Astrocyte (in vitro differentiated cells and primary cell): ENCODE data around the gene CDCP1. TPM values are rescaled to one million over a fixed set of nuclear protein-coding genes. Genes with fewer than 3 reads are reported as not detected.

ENCODE experiments used
- DNase-seq: peaks from one replicate; pipeline ENCODE4 v3.0.0-alpha.2; 2010; ENCODE audit warnings: low read depth
- FAIRE-seq: peaks from 2 replicates; lab custom pipeline; 2011; peaks lifted over from hg19 to GRCh38; lab: Jason Lieb, UNC
- H2AFZ ChIP-seq: 2 replicates; pipeline ENCODE4 v1.6.0; 2012; ENCODE audit warnings: low read depth, low read length, inconsistent platforms
- H3K27ac ChIP-seq: 2 replicates; pipeline ENCODE4 v1.5.1; 2011; ENCODE audit warnings: low read depth, low read length, inconsistent platforms
- H3K27me3 ChIP-seq: 2 replicates; pipeline ENCODE4 v1.6.0; 2011; ENCODE audit warnings: low read length, inconsistent platforms; ENCODE audit not compliant: insufficient read depth
- H3K36me3 ChIP-seq: 2 replicates; pipeline ENCODE4 v1.5.1; 2011; ENCODE audit warnings: low read length, inconsistent platforms; ENCODE audit not compliant: insufficient read depth
- H3K4me1 ChIP-seq: 2 replicates; pipeline ENCODE4 v1.5.1; 2011; ENCODE audit warnings: low read length, inconsistent platforms; ENCODE audit not compliant: insufficient read depth
- H3K4me2 ChIP-seq: 2 replicates; pipeline ENCODE4 v1.6.0; 2012; ENCODE audit warnings: low read length, inconsistent platforms
- H3K4me3 ChIP-seq: 2 replicates; pipeline ENCODE4 v1.5.1; 2011; ENCODE audit warnings: low read depth, mild to moderate bottlenecking, low read length, inconsistent platforms; ENCODE audit not compliant: insufficient read depth
- H3K79me2 ChIP-seq: 2 replicates; pipeline ENCODE4 v1.6.0; 2012; ENCODE audit warnings: mild to moderate bottlenecking, low read length, inconsistent platforms; ENCODE audit not compliant: insufficient read depth
- H3K9ac ChIP-seq: 2 replicates; pipeline ENCODE4 v1.6.0; 2012; ENCODE audit warnings: mild to moderate bottlenecking, low read length, inconsistent platforms
- H3K9me3 ChIP-seq: 2 replicates; pipeline ENCODE4 v1.5.1; 2012; ENCODE audit warnings: low read depth, mild to moderate bottlenecking, low read length, inconsistent platforms; ENCODE audit not compliant: insufficient read depth
- H4K20me1 ChIP-seq: 2 replicates; pipeline ENCODE4 v1.6.0; 2012; ENCODE audit warnings: low read length, inconsistent platforms; ENCODE audit not compliant: insufficient read depth
- H3K27ac Mint-ChIP-seq: one replicate; pipeline ENCODE4 v1.8.0; 2021; ENCODE audit warnings: mild to moderate bottlenecking, mixed read lengths; ENCODE audit not compliant: unreplicated experiment
- H3K27me3 Mint-ChIP-seq: one replicate; pipeline ENCODE4 v1.8.0; 2021; ENCODE audit warnings: low read depth, mixed read lengths; ENCODE audit not compliant: unreplicated experiment
- H3K36me3 Mint-ChIP-seq: one replicate; pipeline ENCODE4 v1.8.0; 2021; ENCODE audit warnings: low read depth, mixed read lengths; ENCODE audit not compliant: unreplicated experiment
- H3K4me1 Mint-ChIP-seq: one replicate; pipeline ENCODE4 v1.8.0; 2021; ENCODE audit warnings: low read depth, mixed read lengths; ENCODE audit not compliant: unreplicated experiment
- H3K4me3 Mint-ChIP-seq: one replicate; pipeline ENCODE4 v1.8.0; 2021; ENCODE audit warnings: mild to moderate bottlenecking, moderate library complexity, mixed read lengths; ENCODE audit not compliant: unreplicated experiment
- H3K9me3 Mint-ChIP-seq: one replicate; pipeline ENCODE4 v1.8.0; 2021; ENCODE audit warnings: mild to moderate bottlenecking, mixed read lengths; ENCODE audit not compliant: unreplicated experiment
- EZH2 ChIP-seq: IDR thresholded peaks from 2 replicates; pipeline ENCODE4 v1.6.1; 2012; ENCODE audit warnings: mild to moderate bottlenecking, low read length, inconsistent platforms; ENCODE audit not compliant: insufficient read depth
- total RNA-seq: library from RNA; stranded (reverse); gene quantifications from 2 replicates; pipeline ENCODE4 v1.2.1, GENCODE V29; 2021
- TF ChIP-seq, protein P1 (sequence below): IDR thresholded peaks from 2 replicates; pipeline ENCODE4 v1.5.1; 2011; ENCODE audit warnings: low read depth, mild to moderate bottlenecking, inconsistent platforms, low read length, moderate library complexity; ENCODE audit not compliant: insufficient read depth

CDCP1 gene
- total RNA-seq, 1 donor from 2014 or later: 6.8 TPM

DNA sequence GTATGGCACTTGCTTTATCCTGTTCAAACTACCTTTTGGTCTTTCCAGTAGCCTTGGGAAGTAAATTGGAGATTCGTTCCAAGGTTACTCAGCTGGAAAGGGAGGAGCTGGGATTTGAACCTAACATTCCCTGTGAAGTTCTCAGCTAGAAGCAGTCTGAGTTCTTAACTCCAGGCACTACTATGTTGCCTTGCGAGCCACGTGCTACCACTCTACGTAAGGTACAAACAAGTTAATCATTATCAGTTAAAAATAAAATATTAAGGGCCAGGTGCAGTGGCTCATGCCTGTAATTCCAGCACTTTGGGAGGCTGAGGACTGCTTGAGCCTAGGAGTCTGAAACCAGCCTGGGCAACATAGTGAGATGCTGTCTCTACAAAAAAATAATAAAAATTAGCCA, 30.7 kb upstream of the CDCP1 start:
- no peak overlapping the region for H3K27ac Mint-ChIP-seq
- DNase-seq: no peak
- peaks cover 21% of the 10 kb centered on the region for H3K27me3 Mint-ChIP-seq

DNA sequence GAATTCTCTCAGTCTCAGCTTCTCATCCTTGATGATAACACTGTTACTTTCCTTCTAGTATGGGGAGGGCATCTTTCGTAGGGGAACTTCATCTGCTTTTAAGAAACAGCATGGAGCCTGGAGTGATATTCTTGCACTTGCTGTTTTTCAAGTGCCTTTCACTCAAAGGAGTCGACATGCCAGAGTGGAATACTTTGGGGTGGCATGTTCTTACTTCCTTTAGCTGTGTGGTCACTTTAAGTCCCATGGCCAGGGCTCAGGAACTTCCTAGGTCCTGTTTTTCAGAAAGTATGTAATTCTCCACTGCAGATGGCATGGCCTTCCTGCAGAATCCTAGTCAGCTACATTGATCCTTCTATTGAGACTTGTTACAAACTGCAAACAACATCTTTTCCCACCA, 28.1 kb upstream of the CDCP1 start:
- FAIRE-seq: no peak
- Histone ChIP-seq H3K36me3 (no peaks in the 10 kb centered on the region), H3K79me2 (no peaks in the 10 kb centered on the region), H3K4me2 (no peak overlapping the region), H3K9ac (no peak overlapping the region), H3K27me3 (no peaks in the 10 kb centered on the region), H3K4me1 (peaks cover 19% of the 10 kb centered on the region), H3K27ac (no peak overlapping the region), H3K4me3 (no peak overlapping the region), H4K20me1 (no peaks in the 10 kb centered on the region), H3K9me3 (no peaks in the 10 kb centered on the region), H2AFZ (no peak overlapping the region)
- Mint-ChIP-seq H3K9me3 (peaks cover 3% of the 10 kb centered on the region), H3K4me3 (no peak overlapping the region), H3K27me3 (peaks cover 21% of the 10 kb centered on the region), H3K27ac (no peak overlapping the region), H3K4me1 (peaks cover 20% of the 10 kb centered on the region), H3K36me3 (no peaks in the 10 kb centered on the region)
- TF ChIP-seq, protein P1, sequence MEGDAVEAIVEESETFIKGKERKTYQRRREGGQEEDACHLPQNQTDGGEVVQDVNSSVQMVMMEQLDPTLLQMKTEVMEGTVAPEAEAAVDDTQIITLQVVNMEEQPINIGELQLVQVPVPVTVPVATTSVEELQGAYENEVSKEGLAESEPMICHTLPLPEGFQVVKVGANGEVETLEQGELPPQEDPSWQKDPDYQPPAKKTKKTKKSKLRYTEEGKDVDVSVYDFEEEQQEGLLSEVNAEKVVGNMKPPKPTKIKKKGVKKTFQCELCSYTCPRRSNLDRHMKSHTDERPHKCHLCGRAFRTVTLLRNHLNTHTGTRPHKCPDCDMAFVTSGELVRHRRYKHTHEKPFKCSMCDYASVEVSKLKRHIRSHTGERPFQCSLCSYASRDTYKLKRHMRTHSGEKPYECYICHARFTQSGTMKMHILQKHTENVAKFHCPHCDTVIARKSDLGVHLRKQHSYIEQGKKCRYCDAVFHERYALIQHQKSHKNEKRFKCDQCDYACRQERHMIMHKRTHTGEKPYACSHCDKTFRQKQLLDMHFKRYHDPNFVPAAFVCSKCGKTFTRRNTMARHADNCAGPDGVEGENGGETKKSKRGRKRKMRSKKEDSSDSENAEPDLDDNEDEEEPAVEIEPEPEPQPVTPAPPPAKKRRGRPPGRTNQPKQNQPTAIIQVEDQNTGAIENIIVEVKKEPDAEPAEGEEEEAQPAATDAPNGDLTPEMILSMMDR: no peak
- TF ChIP-seq EZH2: no peak
- DNase-seq: no peak

More for the DNA sequence above, 30.7 kb upstream of the CDCP1 start:
- Histone ChIP-seq H3K4me2 (no peak overlapping the region), H3K36me3 (no peaks in the 10 kb centered on the region), H3K9me3 (no peaks in the 10 kb centered on the region), H3K79me2 (no peaks in the 10 kb centered on the region), H3K27me3 (no peaks in the 10 kb centered on the region), H3K4me1 (peaks cover 22% of the 10 kb centered on the region), H3K4me3 (no peak overlapping the region), H3K9ac (no peak overlapping the region), H3K27ac (no peak overlapping the region), H2AFZ (no peak overlapping the region), H4K20me1 (no peaks in the 10 kb centered on the region)
- TF ChIP-seq EZH2: no peak
- TF ChIP-seq, protein P1: no peak
- no peaks in the 10 kb centered on the region for H3K36me3 Mint-ChIP-seq
- H3K4me1 Mint-ChIP-seq: peaks cover 17% of the 10 kb centered on the region
- H3K9me3 Mint-ChIP-seq: peaks cover 3% of the 10 kb centered on the region
- no peak overlapping the region for H3K4me3 Mint-ChIP-seq
- FAIRE-seq: no peak

DNA sequence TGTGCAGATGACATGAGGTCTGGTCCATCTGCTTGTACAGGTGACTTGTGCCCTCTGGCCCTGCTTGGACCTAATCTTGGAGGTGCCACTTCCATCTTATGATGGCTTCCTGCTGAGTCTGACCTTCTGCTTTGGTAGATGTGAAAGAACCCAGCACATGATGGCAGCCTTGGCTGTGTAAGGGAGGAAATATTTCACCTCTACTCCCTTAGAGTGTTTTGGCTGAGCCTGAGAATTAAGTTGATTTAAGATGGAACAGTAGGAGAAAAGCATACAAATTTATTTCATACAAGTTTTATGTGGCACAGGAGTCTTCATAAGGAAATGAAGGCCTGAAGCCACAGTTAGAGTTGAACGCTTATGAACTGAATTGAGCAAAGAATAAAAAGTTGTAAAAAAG, 27.6 kb upstream of the CDCP1 start:
- Histone ChIP-seq H3K79me2 (no peaks in the 10 kb centered on the region), H3K4me3 (no peak overlapping the region), H3K4me2 (no peak overlapping the region), H2AFZ (no peak overlapping the region), H3K27me3 (no peaks in the 10 kb centered on the region), H3K9ac (no peak overlapping the region), H3K36me3 (no peaks in the 10 kb centered on the region), H3K4me1 (peaks cover 18% of the 10 kb centered on the region), H3K9me3 (no peaks in the 10 kb centered on the region), H3K27ac (no peak overlapping the region), H4K20me1 (no peaks in the 10 kb centered on the region)
- FAIRE-seq: no peak
- Mint-ChIP-seq H3K4me1 (peaks cover 21% of the 10 kb centered on the region), H3K27ac (no peak overlapping the region), H3K4me3 (no peak overlapping the region), H3K27me3 (peaks cover 21% of the 10 kb centered on the region), H3K36me3 (no peaks in the 10 kb centered on the region), H3K9me3 (peaks cover 3% of the 10 kb centered on the region)
- TF ChIP-seq, protein P1: no peak
- no peak for TF ChIP-seq EZH2
- DNase-seq: no peak
